ENCODE data around the gene C12orf57. TPM values are rescaled to one million over a fixed set of nuclear protein-coding genes. Genes with fewer than 3 reads are reported as not detected.
A peak's percentile ranks its signal among the peaks of the same experiment; 100 is the strongest.

C12orf57 gene
- total and polyA plus RNA-seq, 2 of the 13 experiments (the other 11 are each of a cell fraction or from before 2014, with no cell fraction given) = 84.0 to 287 TPM

- TF ChIP-seq, protein P1, sequence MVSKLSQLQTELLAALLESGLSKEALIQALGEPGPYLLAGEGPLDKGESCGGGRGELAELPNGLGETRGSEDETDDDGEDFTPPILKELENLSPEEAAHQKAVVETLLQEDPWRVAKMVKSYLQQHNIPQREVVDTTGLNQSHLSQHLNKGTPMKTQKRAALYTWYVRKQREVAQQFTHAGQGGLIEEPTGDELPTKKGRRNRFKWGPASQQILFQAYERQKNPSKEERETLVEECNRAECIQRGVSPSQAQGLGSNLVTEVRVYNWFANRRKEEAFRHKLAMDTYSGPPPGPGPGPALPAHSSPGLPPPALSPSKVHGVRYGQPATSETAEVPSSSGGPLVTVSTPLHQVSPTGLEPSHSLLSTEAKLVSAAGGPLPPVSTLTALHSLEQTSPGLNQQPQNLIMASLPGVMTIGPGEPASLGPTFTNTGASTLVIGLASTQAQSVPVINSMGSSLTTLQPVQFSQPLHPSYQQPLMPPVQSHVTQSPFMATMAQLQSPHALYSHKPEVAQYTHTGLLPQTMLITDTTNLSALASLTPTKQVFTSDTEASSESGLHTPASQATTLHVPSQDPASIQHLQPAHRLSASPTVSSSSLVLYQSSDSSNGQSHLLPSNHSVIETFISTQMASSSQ (IDR thresholded peaks at IDR 0.05; ENCODE audit: low read depth) = no peak
- TF ChIP-seq, protein P1 (CRISPR knock-in tag; IDR thresholded peaks at IDR 0.05; ENCODE audit: borderline replicate concordance) = peak; percentile 50; the same call in 1 of the 2 replicates
- TF ChIP-seq PRMT3 (CRISPR knock-in tag; IDR thresholded peaks at IDR 0.05; ENCODE audit: borderline replicate concordance, low read depth) (no peak), KAT2B (IDR thresholded peaks at IDR 0.05; ENCODE audit: borderline replicate concordance, low read depth, low read length) (no peak), ZMYM3 (CRISPR knock-in tag; IDR thresholded peaks at IDR 0.05) (no peak), ZNF670 (CRISPR knock-in tag; IDR thresholded peaks at IDR 0.05; ENCODE audit: borderline replicate concordance) (no peak), ZNF678 (CRISPR knock-in tag; IDR thresholded peaks at IDR 0.05) (no peak), ZNF788 (CRISPR knock-in tag; IDR thresholded peaks at IDR 0.05; ENCODE audit: borderline replicate concordance) (peak; percentile 84; the same call in 1 of the 2 replicates), ZGPAT (CRISPR knock-in tag; IDR thresholded peaks at IDR 0.05) (peak; percentile 40; the same call in 1 of the 2 replicates), SUZ12 (IDR thresholded peaks at IDR 0.05; ENCODE audit: low read depth, low read length) (no peak), ZFP36L2 (CRISPR knock-in tag; IDR thresholded peaks at IDR 0.05) (no peak), ARNT2 (CRISPR knock-in tag; IDR thresholded peaks at IDR 0.05; ENCODE audit: low read depth) (no peak), DNMT1 (CRISPR knock-in tag; IDR thresholded peaks at IDR 0.05) (no peak), ATAD3A (CRISPR knock-in tag; IDR thresholded peaks at IDR 0.05) (no peak), DNMT3B (CRISPR knock-in tag; conservative IDR thresholded peaks at IDR 0.05) (no peak), HNRNPUL1 (IDR thresholded peaks at IDR 0.05; ENCODE audit: low read depth, low read length) (no peak)
- TF ChIP-seq, protein P2, sequence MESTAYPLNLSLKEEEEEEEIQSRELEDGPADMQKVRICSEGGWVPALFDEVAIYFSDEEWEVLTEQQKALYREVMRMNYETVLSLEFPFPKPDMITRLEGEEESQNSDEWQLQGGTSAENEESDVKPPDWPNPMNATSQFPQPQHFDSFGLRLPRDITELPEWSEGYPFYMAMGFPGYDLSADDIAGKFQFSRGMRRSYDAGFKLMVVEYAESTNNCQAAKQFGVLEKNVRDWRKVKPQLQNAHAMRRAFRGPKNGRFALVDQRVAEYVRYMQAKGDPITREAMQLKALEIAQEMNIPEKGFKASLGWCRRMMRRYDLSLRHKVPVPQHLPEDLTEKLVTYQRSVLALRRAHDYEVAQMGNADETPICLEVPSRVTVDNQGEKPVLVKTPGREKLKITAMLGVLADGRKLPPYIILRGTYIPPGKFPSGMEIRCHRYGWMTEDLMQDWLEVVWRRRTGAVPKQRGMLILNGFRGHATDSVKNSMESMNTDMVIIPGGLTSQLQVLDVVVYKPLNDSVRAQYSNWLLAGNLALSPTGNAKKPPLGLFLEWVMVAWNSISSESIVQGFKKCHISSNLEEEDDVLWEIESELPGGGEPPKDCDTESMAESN (CRISPR knock-in tag; conservative IDR thresholded peaks at IDR 0.05) = no peak
- TF ChIP-seq, protein P3, sequence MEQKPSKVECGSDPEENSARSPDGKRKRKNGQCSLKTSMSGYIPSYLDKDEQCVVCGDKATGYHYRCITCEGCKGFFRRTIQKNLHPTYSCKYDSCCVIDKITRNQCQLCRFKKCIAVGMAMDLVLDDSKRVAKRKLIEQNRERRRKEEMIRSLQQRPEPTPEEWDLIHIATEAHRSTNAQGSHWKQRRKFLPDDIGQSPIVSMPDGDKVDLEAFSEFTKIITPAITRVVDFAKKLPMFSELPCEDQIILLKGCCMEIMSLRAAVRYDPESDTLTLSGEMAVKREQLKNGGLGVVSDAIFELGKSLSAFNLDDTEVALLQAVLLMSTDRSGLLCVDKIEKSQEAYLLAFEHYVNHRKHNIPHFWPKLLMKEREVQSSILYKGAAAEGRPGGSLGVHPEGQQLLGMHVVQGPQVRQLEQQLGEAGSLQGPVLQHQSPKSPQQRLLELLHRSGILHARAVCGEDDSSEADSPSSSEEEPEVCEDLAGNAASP (CRISPR knock-in tag; IDR thresholded peaks at IDR 0.05; ENCODE audit: borderline replicate concordance) = no peak
- TF ChIP-seq, protein P4, sequence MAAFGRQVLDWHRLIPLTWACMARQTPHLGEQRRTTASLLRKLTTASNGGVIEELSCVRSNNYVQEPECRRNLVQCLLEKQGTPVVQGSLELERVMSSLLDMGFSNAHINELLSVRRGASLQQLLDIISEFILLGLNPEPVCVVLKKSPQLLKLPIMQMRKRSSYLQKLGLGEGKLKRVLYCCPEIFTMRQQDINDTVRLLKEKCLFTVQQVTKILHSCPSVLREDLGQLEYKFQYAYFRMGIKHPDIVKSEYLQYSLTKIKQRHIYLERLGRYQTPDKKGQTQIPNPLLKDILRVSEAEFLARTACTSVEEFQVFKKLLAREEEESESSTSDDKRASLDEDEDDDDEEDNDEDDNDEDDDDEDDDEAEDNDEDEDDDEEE (CRISPR knock-in tag; IDR thresholded peaks at IDR 0.05) = no peak
Measured at GRCh38 chr12:6981152-6982052, 37.6 kb downstream of the C12orf57 start (continued).
